NCI-H748 treated with DMSO at 0.1 percent for 48 hours (cell line): ENCODE measurements around the gene OVCA2.
A peak's percentile ranks its signal among the peaks of the same experiment; 100 is the strongest.

Experiments
- DNase-seq: peaks from one replicate; lab custom pipeline; 2025; lab: John Stamatoyannopoulos, UW

Gene OVCA2

DNA sequence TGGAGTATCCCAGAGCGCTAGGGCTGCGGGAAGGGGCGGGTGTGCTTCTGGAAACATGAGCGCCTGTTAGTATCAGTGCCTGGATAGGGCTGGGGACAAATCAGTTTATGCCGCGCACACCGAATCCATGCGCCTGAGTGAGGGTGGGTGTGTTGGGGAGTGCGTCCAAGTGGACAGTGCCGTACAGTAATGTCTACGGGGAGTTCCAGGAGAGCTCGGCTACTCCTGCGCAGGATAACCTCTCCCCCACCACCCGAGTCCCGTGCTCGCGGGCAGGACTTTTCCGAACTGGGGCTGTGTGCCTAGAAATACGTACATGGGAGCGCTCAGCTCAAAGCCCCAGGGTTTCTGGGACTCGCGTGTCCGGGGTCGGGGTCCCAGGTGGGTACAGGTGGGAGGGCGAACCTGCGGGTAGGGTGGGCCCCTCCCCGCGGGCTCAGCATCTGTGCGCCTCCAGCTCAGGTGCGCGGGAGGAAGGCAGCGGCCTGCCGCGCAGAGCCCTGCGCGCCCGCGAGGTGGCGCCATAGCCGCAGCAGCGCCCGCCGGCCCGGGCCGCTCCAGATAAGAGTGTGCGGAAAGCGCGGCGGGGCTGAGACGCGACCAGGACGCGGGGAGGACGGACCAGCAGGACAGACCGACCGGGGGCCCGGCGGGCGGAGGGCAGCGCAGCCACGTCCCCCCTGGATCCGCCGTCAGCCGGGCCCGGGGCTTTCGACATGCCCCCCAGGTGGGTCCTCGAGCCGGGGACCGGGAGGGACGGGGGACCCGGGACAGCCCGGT lies 12.9 kb downstream of the OVCA2 start, which contains the start of gene HIC1:
TSS of gene HIC1 (plus strand) at position 592 of the 780 bp plus-strand sequence. CDS start 1,588 bp downstream, outside the sequence.
- peak; percentile 66 for DNase-seq

GRCh38 chr17:2055292-2056205 lies 13.7 kb downstream of the OVCA2 start:
- no peak for DNase-seq

DNA sequence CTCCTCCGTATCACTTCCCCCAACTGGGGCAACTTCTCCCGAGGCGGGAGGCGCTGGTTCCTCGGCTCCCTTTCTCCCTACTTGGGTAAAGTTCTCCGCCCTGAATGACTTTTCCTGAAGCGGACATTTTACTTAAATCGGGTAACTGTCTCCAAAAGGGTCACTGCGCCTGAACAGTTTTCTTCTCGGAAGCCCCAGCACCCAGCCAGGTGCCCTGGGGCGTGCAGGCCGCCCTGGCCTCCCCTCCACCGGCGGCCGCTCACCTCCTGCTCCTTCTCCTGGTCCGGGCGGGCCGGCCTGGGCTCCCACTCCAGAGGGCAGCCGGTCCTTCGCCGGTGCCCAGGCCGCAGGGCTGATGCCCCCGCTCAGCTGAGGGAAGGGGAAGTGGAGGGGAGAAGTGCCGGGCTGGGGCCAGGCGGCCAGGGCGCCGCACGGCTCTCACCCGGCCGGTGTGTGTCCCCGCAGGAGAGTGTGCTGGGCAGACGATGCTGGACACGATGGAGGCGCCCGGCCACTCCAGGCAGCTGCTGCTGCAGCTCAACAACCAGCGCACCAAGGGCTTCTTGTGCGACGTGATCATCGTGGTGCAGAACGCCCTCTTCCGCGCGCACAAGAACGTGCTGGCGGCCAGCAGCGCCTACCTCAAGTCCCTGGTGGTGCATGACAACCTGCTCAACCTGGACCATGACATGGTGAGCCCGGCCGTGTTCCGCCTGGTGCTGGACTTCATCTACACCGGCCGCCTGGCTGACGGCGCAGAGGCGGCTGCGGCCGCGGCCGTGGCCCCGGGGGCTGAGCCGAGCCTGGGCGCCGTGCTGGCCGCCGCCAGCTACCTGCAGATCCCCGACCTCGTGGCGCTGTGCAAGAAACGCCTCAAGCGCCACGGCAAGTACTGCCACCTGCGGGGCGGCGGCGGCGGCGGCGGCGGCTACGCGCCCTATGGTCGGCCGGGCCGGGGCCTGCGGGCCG lies 14.7 kb downstream of the OVCA2 start:
- DNase-seq, result no peak

GRCh38 chr17:2057175-2057759 lies 15.4 kb downstream of the OVCA2 start:
- DNase-seq, result no peak

DNA sequence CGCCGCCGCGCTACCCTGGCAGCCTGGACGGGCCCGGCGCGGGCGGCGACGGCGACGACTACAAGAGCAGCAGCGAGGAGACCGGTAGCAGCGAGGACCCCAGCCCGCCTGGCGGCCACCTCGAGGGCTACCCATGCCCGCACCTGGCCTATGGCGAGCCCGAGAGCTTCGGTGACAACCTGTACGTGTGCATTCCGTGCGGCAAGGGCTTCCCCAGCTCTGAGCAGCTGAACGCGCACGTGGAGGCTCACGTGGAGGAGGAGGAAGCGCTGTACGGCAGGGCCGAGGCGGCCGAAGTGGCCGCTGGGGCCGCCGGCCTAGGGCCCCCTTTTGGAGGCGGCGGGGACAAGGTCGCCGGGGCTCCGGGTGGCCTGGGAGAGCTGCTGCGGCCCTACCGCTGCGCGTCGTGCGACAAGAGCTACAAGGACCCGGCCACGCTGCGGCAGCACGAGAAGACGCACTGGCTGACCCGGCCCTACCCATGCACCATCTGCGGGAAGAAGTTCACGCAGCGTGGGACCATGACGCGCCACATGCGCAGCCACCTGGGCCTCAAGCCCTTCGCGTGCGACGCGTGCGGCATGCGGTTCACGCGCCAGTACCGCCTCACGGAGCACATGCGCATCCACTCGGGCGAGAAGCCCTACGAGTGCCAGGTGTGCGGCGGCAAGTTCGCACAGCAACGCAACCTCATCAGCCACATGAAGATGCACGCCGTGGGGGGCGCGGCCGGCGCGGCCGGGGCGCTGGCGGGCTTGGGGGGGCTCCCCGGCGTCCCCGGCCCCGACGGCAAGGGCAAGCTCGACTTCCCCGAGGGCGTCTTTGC lies 16.2 kb downstream of the OVCA2 start:
- DNase-seq, result no peak

DNA sequence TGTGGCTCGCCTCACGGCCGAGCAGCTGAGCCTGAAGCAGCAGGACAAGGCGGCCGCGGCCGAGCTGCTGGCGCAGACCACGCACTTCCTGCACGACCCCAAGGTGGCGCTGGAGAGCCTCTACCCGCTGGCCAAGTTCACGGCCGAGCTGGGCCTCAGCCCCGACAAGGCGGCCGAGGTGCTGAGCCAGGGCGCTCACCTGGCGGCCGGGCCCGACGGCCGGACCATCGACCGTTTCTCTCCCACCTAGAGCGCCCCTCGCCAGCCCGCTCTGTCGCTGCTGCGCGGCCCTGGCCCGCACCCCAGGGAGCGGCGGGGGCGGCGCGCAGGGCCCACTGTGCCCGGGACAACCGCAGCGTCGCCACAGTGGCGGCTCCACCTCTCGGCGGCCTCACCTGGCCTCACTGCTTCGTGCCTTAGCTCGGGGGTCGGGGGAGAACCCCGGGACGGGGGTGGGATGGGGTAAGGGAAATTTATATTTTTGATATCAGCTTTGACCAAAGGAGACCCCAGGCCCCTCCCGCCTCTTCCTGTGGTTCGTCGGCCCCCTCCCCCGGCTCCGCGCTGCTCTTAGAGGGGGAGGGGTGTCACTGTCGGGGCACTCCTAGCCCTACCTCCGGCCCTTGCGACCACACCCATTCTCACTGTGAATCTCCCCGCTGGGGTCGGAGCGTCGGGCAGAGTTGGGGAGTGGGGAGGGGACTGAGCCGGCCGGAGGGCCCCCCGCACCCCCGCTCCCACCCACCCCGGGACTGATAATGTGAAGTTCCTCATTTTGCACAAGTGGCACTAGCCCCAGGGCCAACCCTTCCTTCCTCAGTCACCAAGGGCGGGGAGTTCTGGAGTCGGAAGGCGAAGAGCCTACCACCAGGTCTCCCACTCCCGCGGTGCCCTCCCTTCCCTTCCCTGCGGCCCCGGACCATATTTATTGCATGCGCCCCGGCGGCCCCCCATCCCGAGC lies 17.0 kb downstream of the OVCA2 start:
- DNase-seq, result no peak

GRCh38 chr17:2059547-2060384 lies 17.9 kb downstream of the OVCA2 start:
- no peak for DNase-seq

DNA sequence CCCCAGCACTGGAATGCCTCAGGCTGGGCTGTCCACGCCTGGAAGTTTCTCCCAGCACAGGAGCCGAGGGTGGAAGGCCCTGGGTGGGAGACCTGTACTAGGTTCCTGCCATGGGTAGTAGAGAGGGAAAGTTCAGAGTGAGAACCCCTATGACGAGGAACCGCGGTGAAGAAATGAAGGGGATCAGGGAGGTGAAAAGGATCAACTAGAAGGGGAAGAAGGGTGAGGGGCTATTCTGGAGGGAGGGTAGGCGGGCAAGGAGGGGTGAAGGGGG lies 18.5 kb downstream of the OVCA2 start:
- no peak for DNase-seq

DNA sequence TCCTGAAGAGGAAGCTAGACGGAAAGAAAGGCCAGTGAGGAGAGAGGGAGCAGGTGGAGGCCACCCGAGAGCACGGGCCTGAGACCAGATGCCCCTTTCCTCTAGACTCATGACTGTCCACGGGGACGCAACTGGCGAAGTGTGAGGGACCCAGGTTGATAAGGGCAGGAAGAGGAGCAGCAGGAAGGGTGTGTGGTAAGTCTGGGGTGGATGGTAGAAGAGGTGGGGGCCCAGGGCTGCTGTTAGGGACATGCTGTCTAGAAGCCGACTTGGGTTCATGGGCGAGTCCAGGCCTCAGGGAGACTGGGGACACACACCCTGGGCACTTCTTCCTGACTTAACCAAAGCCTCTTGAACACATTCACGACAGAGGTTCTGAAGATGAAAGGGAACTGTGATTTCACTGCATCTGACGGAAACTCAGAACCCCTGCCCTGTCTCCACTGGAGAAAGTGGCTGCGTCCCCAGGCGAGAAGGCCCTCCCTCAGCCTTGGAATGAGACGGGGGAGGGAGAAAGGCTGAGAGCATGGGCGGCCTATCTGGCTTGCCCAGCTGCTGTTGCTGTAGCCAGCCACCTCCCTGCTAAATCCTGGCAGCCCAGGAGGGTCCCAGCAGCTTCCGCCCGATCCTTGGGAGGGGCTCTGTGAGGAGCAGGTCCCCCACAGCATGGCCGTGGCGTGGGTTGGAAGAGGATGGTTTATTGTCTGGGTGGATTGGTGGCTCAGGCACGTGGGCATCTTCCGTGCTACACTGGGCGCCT lies 19.0 kb downstream of the OVCA2 start:
- no peak for DNase-seq

DNA sequence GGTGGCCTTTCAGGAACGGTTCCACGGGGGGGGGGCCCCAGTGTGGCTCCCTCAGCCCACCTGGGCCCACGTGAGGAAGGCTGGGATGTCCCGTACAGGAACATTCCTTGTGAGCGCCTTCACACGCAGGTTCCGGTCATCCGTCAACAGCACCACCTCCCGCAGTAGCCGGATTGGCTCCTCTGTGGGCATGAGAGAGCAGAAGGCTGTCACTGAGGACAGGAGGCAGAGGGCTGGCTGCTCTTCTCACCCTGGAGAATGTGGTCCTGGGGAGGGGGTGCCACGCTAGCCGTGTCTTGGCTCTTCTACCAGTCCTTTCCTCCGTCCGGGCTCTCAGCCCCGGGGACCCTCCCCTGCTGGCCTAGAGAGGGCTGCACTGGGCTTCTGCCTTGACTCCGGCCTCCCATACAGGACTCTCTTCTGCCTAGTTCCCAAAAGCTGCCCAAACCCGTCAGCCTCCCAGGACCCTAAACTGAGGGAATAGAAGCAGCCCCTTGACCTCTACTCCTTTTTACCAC lies 19.7 kb downstream of the OVCA2 start:
- DNase-seq, result no peak

DNA sequence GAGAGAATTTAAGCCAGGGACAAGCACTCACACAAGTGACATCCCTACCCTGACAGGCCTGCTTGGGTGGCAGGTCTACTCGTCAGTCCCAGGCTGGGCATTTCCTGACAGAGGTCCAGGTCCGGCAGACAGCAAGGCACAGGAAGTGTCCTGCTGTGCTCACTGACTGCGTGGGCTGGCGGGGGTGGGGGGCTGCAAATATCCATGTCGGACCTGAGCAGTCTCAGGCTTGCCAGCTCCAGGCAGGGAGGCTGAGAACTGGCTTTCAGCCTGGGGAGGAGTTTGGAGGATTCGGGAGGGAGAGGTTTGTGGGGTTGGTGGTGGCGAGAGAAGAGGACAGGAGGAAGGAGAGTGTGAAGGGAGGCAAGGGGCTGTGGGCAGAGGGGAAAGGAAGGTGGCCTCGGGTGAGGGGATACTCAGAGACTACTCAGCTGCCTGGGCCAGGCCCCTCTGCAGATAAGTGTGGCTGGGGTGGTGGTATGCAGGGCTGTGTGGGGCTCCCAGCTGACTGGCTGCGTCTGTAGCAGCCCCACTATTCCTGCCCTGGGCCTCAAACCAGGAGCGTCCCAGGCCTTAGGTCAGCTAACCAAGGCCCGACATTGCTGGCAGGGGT lies 20.9 kb downstream of the OVCA2 start:
- DNase-seq, result no peak

GRCh38 chr17:2063261-2064146 lies 21.7 kb downstream of the OVCA2 start:
- no peak for DNase-seq

DNA sequence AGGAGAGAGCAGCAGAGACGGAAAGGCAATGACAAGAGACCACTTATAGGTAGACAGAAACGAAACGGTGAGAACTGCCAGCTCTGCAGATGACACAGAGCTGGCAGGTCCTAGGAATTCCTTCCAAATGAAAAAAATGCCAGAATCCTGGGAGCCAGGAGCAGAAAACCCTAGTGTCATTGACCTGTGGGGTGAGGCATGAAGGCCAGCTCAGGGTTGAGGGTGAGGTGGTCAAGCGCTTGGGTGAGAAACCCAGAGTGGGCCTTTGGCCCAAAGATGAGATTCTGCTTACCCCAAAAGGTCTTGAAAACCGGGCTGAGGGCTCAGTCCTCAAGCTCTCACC lies 22.3 kb downstream of the OVCA2 start:
- DNase-seq, result no peak

GRCh38 chr17:2064520-2064971 lies 22.7 kb downstream of the OVCA2 start:
- DNase-seq, result no peak

DNA sequence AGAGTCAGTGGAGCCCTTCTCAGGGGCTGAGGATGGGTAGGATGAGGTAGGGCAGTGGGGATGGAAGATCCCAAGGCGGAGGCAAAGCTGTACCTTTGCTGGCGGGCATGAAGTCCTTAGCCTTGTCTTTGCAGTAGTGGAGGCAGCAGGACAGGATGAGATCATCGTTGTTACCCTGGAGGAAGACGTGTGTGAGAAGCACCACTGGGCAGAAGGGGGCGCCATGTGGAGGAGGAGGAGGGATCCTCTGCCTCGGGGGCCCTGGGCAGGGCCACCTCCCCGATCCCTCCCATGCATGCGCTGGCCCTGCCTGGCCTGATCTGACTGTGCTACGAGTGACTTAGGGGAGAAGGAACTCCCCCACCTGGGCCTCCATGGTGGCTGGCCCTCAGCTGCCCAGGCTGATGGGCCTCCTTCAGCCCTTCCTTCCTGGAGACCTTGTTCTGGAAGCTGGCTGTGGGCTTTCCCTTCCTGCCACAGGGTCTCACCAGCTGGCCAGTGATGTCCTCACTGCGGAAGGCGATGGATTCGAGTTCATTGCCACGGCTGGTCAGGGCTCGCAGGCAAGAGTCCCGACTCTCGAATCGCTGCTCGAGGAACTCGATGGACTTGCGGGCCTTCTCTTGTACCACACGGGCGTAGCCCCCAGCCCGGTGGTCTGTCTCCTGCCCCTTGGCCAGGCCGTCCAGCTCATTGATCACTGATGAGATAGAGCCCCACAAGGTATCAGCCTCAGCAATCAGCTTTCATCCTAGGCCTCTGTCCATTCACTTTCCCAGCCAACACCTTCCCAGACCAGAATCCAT lies 23.4 kb downstream of the OVCA2 start:
- no peak for DNase-seq
